Hepatic stellate cell (primary cell): ENCODE measurements around the gene GSK3B.

ENCODE experiments used
- DNase-seq: peaks from one replicate; pipeline ENCODE4 v3.0.0; 2011; ENCODE audit warnings: low spot score

Gene GSK3B

DNA sequence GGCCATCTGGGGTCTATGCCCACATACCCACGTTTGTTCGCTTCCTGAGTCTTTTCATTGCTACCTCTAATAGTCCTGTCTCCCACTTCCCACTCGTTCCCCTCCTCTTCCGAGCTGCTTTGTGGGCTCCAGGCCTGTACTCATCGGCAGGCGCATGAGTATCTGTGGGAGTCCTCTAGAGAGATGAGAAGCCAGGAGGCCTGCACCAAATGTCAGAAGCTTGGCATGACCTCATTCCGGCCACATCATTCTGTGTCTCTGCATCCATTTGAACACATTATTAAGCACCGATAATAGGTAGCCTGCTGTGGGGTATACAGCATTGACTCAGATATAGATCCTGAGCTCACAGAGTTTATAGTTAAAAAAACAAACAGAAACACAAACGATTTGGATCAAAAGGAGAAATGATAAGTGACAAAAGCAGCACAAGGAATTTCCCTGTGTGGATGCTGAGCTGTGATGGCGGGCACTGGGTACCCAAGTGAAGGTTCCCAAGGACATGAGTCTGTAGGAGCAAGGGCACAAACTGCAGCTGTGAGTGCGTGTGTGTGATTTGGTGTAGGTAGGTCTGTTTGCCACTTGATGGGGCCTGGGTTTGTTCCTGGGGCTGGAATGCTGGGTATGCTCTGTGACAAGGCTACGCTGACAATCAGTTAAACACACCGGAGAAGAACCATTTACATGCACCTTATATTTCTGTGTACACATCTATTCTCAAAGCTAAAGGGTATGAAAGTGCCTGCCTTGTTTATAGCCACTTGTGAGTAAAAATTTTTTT is 276.5 kb downstream of the GSK3B start:
- DNase-seq = no peak

DNA sequence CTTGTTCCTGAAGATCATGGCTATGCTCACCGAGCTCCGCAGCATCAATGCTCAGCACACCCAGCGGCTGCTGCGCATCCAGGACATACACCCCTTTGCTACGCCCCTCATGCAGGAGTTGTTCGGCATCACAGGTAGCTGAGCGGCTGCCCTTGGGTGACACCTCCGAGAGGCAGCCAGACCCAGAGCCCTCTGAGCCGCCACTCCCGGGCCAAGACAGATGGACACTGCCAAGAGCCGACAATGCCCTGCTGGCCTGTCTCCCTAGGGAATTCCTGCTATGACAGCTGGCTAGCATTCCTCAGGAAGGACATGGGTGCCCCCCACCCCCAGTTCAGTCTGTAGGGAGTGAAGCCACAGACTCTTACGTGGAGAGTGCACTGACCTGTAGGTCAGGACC is 277.2 kb downstream of the GSK3B start:
- no peak for DNase-seq

DNA sequence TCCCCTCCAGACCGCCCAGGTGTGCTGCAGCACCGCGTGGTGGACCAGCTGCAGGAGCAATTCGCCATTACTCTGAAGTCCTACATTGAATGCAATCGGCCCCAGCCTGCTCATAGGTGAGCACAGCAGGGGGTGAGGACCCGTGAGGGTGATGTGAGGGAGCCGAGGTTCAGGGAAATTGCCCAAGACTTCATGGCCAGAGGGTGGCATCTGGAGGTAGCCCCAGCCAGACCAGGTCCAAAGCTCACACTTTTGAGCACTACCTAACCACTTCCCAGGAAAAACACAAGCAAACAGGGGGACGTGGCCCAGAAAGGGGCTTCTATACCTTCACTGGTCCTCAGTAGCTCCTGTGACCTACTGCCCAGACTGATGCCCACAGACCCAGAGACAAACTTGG is 278.5 kb downstream of the GSK3B start:
- DNase-seq = no peak

DNA sequence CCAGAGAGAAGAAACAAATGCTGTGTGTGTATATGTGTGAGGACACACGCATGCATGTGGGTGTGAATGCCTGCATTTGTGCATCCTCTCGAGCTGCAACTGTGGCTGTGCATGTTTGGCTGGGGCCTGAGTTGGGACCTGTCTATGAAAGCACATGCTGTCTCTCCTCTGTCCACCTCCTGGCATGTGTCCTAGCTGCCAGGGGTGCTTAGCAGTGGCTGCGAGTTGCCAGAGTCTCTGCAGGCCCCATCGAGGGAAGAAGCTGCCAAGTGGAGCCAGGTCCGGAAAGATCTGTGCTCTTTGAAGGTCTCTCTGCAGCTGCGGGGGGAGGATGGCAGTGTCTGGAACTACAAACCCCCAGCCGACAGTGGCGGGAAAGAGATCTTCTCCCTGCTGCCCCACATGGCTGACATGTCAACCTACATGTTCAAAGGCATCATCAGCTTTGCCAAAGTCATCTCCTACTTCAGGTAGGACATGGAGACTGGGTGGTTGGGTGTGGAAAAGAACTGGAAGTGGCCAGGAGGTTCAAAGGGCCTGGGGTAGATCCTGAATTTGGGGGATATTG is 281.7 kb downstream of the GSK3B start:
- no peak for DNase-seq

DNA sequence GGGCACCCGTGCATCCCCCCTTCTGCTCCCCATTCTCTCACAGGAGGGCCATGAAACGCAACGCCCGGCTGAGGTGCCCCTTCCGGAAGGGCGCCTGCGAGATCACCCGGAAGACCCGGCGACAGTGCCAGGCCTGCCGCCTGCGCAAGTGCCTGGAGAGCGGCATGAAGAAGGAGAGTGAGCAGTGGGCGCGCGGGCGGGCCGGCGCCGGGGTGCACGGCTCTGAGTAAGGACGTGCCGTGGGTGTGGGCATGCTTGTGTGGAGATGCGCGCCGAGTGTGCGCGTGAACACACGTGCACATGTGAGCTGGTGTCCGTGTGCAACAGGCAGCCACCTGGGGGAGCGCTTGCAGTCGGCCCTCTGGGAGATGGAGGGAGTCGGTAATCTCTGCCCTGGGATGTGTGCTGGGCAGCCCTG is 284.2 kb downstream of the GSK3B start:
- no peak for DNase-seq

DNA sequence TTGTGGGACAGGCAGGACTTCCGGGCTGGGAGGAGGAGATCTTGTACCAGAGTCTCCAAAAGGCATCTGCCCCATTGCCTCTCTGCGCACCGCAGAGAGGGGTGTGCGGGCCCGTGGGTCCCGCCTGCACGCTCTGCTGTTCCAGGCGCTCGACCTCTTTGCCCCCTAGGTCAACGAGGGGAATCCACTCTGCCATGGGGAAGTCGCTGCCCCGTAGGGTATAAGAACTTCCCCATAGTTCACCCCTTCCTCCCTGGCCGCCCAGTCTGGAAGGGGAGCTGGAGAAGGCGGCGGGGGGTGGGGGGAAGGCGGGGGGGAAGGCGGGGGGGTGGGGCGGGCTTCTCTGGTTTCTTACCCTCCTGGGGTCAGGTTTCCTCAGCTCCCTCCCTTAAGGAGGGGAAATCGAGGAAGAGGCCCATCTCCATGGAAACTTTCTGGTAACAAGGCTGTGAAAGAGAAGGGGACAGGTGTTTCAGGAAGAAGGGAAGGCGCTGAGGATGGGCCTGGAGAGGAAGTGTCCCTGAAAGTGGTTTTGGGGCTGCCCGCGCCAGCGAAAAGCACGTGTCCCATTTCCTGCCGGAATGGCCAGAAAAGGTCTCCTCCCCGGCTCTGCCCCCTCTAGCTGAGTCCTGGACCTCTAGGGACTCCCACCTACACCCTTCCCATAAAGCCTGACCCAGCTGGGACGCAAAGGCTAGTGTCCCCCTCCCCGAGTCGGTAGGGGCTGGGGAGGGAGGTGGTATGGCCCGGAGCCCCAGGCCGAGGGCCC is 284.8 kb downstream of the GSK3B start:
- DNase-seq = no peak

DNA sequence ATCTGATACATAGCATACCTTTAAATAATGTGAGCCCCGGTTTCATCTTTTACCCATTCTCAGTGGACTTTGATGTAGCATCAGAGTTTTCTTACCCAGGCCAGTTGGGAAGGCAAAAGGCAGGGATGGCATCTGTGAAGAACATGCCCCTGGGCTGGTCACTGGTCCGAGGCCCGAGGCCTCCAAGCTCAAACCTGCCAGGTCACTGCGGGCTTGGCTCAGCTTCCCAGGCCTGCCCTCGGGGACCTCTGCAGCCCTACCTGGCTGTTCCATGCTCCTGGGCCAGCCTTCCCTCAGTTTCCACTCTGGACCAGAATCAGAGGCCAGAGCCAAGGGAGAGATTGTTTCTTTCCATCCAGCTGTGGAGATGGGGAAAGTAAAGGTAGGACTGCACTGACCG is 285.4 kb downstream of the GSK3B start:
- DNase-seq = no peak

DNA sequence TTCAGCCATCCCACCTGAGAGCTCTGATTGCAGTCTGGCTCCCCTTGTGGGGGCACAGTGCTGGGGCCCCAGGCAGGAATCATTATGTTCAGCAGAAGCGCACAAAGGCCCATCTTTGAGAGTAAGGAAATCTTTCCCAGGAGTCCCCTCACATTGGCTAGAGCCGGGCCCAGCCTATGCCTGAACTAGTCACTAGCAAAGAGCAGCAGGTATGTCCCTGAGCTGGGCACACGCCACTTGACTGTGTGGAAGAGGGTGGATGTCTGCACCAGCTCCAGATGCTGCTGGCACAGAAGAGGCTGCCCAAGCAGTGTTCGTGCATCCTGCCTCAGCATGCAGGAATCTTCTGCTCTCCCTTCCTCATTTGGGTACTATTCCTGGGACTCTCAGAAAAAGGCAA is 286.0 kb downstream of the GSK3B start:
- DNase-seq = no peak

DNA sequence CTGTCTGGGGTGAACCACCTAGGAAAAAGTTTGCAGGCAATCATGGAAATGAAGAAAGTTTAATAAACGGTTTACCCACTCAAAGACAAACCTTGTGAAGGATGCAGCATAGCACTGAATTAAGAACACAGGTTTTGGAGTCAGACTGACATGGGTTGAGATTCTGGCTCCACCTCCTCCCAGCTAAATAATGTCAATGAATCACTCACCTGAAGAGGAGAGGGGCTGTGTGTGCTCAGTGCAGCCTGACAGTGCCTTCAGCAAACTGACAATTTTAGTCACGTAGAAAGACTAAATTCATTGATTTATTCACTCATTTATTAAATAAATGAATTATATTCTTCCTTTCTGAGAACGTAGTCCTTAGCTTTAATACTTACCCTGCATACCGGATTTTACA is 293.4 kb downstream of the GSK3B start:
- DNase-seq = no peak

DNA sequence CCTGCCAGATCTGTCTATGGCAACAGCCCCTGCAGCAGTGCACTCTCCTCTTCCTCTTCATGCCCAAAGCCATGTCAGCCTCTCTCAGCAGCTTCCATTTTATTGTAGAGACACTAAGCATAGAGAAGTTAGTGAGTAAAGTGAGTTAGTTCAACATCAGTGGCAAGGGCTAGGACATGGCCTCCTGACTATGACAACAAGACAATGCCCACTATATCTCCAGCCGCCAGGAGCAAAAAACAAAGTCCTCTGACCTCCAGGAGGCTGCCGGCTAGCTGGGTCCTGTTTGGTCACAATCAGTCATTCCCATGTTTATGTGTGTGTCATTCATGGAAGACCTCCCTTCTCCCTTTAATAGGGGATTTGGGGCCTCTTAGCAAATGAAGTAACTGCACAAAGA is 297.5 kb downstream of the GSK3B start:
- no peak for DNase-seq

DNA sequence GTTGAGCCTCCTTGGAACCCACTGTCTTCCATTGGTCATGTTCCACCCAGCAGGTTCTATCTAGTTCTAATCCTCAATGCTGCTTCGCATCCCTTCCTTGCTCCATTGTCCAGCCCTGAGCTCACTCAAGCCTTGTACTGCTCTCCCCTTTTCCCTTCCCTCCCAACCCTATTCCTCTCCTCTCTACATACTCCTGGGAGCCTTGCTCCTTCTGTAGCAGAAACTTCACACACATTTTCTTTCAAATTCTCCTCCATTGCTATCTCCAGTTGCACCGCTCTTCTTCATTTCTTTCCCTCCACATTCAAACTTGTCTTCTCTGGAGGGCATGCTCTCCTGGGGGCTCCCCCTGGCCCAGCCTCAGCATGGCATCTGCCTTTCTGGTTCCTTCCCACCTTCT is 297.9 kb downstream of the GSK3B start:
- no peak for DNase-seq

DNA sequence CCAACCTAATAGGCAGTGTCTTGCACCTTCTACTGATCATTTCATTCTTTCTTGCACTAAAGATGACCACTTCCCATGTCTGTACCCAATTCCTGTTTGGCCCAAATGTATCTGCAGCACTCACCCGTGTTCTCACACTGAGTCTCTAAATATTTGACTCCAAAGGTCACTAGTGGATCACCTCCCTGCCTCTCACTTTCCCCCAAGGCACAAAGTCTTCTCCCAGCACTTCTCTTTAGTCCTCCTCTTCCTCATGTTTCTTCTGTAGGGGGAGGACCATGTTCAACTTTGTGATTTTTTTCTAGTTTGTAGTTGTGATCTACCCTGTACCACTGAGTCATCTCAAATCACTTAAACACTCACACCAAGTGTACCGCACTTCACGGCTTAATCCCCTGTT is 298.4 kb downstream of the GSK3B start:
- DNase-seq = no peak

DNA sequence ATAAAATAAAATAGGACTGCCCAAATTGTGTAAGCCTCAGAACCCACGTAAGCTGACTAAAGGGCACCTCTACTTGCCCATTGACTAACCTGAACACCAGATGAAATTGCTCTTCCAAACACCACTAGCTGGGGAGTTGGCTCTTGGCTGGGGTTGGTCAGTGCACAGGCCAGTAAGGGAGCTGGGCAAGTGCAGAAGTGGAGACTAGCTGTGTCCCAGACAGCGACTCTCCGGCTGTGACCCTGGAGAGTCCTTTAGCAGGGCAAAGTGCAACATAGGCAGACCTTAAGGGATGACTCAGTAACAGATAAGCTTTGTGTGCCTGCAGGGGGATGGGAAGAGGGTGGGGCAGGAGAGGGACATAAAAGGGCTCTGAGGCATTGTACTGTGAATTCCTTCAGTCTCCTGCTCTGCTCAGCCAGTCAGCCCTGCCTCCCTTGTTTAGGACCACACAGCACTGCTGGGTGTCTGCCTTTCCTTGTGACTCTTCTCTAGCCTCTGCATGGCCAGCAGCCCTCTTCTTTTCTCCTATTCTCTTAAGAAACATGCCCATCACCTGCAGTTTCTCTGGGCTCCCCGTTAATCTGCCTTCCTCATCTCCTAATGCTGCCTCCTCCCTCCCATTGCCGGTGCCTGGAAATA is 299.2 kb downstream of the GSK3B start:
- no peak for DNase-seq

DNA sequence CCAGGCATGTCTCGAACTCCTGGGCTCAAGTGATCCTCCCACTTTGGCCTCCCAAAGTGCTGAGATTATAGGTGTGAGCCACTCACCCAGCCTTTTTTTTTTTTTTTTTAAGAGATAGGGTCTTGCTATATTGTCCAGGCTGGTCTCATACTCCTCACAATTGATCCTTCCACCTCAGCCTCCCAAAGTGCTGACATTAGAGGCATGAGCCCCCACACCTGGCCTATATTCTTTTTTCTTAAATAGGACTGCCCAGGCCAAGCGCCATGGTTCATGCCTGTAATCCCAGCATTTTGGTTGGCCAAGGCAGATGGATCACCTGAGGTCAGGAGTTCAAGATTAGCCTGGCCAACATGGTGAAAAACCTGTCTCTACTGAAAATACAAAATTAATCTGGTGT is 299.8 kb downstream of the GSK3B start:
- no peak for DNase-seq

DNA sequence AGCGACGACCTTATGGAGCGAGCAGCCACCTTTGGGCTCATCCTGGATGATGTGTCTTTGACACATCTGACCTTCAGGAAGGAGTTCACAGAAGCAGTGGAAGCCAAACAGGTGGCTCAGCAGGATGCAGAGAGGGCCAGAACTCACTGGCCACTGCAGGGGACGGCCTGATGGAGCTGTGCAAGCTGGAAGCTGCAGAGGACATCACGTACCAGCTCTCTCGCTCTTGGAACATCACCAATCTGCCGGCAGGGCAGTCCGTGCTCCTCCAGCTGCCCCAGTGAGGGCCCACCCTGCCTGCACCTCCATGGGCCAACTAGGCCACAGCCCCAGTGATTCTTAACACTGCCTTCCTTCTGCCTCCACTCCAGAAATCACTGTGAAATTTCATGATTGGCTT is 302.0 kb downstream of the GSK3B start:
- no peak for DNase-seq

DNA sequence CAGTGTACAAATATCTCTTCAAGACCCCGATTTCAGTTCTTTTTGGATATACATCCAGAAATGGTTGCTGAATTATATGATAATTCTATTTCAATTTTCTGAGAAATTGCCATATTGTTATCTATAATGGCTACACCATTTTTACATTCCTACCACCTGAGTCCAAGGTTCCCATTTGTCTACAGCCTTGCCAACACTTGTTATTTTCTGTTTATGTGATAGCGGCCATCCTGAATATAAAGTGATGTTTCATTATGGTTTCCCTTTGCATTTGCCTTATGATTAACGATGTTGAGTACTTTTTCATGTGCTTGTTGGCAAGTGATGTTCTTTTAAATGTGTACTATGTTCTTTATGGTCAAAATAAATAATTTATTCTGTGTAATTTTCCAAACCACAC is 303.9 kb downstream of the GSK3B start:
- no peak for DNase-seq

DNA sequence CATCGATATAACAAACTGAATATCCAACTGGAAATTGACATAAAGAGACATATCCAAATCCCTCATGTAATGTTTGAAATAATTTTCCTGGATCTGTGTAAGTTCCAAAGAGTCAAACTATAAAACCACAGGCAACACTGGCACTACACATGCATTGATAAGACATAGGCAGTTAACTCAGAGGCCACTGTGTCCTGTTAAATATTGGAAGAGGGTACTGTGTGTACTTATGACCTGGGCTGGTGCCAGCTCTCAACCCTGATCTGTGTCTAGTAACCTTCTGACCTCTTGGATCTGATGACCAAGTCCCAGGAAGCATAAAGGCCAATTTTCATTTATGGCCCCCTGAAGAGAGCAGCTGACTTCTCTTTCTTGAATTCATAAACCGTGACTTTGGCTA is 307.8 kb downstream of the GSK3B start:
- no peak for DNase-seq

DNA sequence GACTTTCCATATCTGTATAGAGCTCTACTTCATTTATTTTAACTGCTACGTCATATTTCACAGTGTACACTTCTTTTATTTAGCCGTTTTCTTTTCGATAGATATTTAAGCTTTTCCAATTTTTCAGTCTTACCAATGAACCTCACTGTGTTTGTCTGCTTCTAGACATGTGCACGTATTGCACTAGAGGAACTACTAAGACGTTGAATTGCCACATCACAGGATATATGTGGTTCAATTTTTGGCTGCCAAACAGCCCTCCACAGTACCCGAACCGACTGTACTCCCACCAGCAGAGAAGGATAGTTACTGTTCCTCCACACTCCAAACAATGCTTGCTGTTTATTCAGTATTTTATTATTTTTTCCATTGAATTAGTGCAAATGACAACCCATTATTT is 310.4 kb downstream of the GSK3B start:
- DNase-seq = no peak

DNA sequence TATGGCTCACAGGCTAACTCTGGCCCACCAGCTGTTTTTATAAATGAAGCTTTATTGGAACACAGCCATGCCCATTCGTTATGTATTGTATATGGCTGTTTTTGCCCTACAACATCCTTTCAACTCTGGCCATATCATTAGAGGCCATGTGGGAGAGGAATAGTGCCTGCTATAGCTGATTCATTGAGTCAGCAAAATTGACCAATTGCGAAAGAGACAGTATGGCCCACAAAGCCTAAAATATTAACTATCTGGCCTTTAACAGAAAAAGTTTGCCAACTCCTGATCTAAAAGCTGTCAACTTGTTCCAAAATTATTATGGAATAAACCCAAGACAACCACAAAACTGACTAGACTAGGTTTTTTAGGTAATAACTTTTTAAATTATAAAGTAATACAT is 311.0 kb downstream of the GSK3B start:
- no peak for DNase-seq

DNA sequence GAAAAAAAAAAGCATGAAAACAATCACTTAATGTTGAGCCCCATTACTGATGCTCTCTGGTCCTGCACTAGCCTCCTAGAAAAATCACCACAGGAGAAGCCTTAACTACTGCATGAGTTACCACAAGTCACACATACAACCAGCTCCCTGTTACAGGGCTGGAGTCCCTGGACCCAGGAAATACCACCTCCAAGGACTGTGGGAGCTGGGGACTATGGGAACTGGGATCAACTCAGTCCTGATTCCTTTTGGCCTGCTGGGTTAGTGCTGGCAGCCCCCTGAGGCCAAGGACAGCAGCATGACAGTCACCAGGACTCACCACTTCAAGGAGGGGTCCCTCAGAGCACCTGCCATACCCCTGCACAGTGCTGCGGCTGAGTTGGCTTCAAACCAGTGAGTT is 311.8 kb downstream of the GSK3B start:
- no peak for DNase-seq

DNA sequence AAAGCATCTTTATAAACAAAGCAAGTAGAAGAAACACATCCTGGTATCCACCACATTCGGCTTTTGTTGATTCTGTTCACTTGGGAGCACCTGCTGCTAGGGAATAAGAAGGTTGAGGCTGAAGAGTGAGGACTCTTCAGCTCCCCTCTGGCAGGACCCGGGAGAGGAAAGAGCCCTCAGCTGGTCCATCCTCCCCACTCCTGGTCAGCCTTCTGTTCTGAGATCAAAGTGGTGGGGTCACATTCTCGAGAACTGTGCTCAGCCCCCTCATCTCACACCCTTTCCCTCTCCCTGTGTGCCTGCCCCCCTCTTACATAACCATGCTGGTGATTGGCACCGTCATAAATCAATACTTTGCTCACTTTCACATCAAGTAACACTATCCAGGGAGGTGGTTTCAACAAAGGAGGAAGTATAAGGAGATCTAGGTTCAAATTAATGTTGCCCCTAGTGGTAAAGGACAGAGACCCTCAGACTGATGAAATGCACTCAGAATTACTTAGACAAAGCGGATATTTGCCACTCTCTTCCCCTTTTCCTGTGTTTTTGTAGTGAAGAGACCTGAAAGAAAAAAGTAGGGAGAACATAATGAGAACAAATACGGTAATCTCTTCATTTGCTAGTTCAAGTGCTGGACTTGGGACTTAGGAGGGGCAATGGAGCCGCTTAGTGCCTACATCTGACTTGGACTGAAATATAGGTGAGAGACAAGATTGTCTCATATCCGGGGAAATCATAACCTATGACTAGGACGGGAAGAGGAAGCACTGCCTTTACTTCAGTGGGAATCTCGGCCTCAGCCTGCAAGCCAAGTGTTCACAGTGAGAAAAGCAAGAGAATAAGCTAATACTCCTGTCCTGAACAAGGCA is 312.7 kb downstream of the GSK3B start, which contains the start of gene NR1I2:
Gene NR1I2, plus strand, starts transcription at position 772 of the 869 bp plus-strand sequence.
- DNase-seq = no peak
